Left forelimb (tissue), 1 donor: Measurements from ENCODE around the gene ARHGAP28.
"Not testable (repeated sequence)": the region's sequence is repeated elsewhere in the genome, so short reads cannot be mapped to it uniquely, and the experiment has no call there.

Experiments used
- DNase-seq: peaks from one replicate; pipeline ENCODE4 v3.0.0-alpha.2; 2018; ENCODE audit warnings: low spot score

The ARHGAP28 gene

GRCh38 chr18:6776188-6776587, 46.7 kb downstream of the ARHGAP28 start:
- no peak for DNase-seq

- DNase-seq, result no peak
These were observed 48.0 kb downstream of the ARHGAP28 start for GRCh38 chr18:6777509-6777908.

DNA sequence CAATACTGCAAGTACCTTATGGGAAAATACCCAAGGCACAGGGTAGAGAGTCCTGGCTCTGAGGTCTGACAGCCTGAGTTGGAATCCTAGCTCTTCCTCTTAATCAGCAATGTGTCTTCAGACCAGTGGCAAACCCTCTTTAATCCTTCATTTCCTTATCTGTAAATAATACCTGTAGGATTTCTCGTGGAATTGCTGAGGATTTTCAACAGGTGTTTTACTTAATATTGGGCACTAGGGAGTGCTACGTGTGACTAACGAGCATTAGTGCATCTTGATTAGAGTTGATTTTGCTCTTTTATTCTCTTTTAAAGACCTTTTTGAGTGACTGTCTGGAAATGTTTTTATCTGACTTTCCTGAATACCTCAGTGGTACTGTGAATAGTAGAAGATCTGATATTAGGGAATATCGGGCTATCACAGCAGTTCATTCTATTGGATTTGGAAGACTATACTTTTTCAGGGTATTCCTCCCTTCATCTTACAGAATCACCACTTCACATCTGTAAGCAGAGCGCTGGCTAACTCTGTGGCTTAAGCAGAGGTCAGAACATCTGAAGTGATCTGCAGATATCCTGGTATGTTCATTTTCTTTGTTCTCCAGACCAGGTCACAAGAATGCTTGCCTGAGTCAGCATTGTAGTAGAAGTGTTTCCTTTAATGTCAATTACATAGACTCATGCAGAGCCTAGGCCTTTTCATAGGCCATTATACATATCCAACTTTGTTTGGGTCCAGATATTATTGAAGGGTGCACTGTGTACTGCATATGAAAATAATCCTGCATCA, 49.1 kb downstream of the ARHGAP28 start:
- no peak for DNase-seq

GRCh38 chr18:6781142-6781714, 51.7 kb downstream of the ARHGAP28 start:
- DNase-seq, result no peak

DNA sequence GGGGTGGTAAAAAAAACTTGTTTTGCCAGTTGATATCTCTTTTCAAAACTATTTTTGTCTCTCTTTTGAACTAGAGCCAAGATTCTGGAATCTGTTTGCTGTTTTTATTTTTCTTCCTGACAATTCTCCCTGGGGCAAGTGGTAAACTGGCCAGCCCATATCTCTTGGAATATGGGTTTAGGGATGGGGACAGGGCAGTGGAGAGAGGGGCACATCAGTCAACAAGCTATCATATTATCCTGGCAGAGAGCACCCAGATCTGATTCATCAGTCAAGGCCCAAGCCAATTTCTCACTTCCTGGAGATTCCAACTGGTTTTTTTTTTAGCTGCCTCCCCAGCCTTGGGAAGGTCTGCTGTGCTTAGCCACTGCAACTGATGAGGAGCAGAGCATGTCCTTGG, 52.3 kb downstream of the ARHGAP28 start:
- DNase-seq, result no peak

DNA sequence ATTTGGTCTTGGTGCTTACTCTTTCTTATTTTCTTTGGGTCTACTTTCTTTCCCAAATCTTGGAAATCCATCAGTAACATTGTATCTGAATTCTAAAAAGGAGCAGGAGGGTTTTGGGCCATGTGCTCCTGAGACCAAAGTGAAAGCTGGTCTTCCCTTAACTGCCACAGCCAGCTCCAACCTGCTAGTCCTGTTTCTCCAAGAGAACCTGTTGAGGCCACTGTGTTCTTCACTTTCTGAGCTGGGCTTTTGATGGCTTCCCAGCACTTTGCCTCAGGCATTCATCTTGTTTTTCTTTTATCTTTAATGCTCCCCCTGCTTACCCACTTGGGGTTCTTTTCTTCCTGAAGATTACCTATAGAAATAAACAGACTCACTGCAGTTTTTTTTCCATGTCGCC, 53.3 kb downstream of the ARHGAP28 start:
- DNase-seq, result no peak

DNA sequence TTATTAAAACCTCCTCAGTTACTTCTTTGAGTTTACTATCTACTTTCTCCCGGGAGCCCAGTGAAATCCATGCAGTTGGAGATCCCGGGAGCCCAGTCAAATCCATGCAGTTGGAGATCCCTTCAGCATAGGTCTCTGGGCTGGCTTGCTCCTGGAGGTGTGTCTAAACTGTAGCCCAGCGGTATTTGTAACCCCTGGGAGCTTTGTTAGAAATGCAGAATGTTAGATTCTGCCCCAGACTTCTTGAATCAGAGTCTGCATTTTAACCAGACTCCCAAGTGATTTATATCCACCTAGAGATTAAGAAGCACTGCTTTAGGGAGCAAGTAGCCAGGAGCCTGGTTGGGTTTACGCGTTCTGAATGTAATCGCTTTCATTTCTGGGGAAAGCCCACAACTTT, 54.5 kb downstream of the ARHGAP28 start:
- DNase-seq, result no peak

DNA sequence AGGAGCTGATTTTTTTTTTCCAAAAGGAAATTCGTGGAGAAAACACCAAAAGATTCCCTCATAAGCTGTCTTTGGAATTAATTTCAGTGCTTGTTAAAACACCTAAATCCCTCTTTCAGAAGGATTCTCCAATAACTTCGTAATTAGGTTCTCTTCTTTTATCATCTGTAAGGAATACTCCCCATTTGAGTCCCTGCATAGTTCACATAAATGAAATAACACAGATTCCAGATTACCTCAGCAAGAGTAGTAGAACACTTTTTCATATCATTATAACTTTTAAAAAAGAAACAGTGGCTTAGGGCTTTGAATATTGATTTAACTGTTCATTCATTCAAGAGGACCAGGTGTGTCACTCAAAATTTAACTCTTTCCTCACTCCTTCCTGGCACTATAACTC, 55.5 kb downstream of the ARHGAP28 start:
- no peak for DNase-seq

GRCh38 chr18:6785411-6785810, 55.9 kb downstream of the ARHGAP28 start:
- no peak for DNase-seq

GRCh38 chr18:6792391-6792790, 62.9 kb downstream of the ARHGAP28 start:
- DNase-seq, result no peak

DNA sequence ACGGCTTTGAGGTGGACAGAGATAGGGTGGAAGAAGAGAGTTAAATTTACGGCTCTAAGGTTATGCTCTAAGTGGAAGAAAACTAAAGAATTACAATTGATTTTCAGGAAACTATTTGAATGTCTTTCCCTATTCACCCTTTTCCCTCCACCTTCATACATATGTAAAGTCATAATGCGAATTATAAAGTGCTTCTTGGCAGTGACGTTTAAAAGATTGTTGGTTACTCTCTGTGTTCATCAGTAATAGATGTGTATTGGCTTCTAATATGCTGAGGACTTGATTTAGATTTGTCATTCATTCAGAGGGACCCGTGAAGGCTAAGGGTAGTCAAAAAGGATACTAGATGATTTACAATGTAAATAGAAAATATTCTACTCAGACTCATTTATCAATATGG, 63.9 kb downstream of the ARHGAP28 start:
- DNase-seq, result no peak

DNA sequence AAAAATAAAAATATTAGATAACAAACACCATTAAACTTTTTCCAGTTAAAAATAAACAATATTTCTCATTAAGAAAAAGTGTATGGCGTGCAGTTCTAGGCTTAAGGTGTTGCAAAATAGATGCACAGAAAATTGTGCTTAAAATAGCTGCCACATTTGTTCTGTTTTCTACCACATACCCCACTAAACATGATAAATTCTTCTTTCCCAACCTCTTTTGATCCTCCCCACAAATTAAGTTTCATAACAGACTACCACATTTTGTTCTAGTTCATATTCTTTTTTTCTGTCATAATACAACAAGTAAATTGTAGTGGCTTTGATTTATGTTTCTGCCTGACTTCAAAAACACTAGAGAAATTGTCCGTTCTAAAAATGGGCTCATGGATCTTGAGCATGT, 64.5 kb downstream of the ARHGAP28 start:
- DNase-seq, result no peak

GRCh38 chr18:6795307-6795706, 65.8 kb downstream of the ARHGAP28 start:
- DNase-seq, result no peak

GRCh38 chr18:6796511-6796910, 67.0 kb downstream of the ARHGAP28 start:
- no peak for DNase-seq

GRCh38 chr18:6797171-6797570, 67.7 kb downstream of the ARHGAP28 start:
- DNase-seq, result no peak

- DNase-seq, result no peak
These were observed 69.4 kb downstream of the ARHGAP28 start for GRCh38 chr18:6798896-6799295.

GRCh38 chr18:6800309-6800708, 70.8 kb downstream of the ARHGAP28 start:
- DNase-seq, result not testable (repeated sequence)

- no peak for DNase-seq
These were observed 78.2 kb downstream of the ARHGAP28 start for GRCh38 chr18:6807515-6808257.

- DNase-seq, result no peak
These were observed 80.7 kb downstream of the ARHGAP28 start for GRCh38 chr18:6810191-6810590.

GRCh38 chr18:6811816-6812215, 82.3 kb downstream of the ARHGAP28 start:
- no peak for DNase-seq

DNA sequence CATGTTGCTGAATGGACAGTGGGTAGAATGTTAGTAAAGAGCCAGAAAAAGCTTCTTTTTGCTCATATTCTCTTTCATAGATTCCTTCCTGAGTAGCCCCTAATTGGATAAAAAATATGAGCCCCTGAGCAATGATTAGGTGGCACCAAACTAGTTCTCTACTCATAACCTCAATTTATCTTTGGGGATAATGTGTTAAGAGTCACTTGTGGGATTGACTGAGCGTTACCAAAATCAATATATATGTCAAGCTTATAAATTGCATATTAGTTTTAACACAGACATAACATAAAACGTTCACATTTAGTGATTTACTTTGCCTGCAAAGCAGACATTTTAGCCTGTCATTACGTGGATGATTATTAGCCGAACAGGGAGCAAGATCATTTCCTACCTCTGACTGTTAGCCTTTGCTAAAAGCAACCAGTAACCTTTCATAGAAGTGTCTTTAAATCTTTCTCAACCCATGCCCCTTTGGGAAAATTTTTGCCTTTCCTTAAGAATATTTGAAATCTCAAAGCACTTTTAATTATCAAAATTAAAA, 85.4 kb downstream of the ARHGAP28 start:
- DNase-seq, result no peak

DNA sequence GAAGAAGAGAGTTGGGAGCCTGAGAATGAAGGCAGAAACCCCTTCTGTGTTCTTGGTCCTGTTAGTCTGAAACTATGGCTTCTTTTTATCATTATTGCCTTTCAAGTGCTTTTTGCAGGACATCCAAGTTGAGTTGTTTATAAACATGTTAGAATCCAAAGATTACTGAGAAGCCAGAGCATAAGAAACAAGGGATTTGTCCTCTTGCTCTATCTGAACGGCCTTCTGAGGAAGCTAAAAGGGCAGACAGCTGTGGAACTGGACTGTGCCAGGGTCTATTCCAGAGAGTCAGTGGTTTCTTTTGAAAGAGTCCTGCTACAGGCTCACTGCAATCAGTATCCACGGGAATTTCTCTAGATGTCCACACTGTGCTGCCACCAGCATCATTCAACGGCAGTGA, 86.6 kb downstream of the ARHGAP28 start:
- DNase-seq, result no peak

GRCh38 chr18:6819332-6819731, 89.8 kb downstream of the ARHGAP28 start:
- no peak for DNase-seq
